ENCODE measurements around the gene KREMEN2. TPM values are rescaled to one million over a fixed set of nuclear protein-coding genes. Genes with fewer than 3 reads are reported as not detected.

Gene KREMEN2
- total RNA-seq, 2 experiments from 2014 or later, result not detected

- H3K27me3 Mint-ChIP-seq, result peaks cover 24% of the 10 kb centered on the region
- DNase-seq, result no peak
- no peak overlapping the region for H3K4me3 Mint-ChIP-seq
- H3K9me3 Mint-ChIP-seq, result no peaks in the 10 kb centered on the region
- peaks cover 21% of the 10 kb centered on the region for H3K4me1 Mint-ChIP-seq
- H3K36me3 Mint-ChIP-seq, result no peaks in the 10 kb centered on the region
- no peak overlapping the region for H3K27ac Mint-ChIP-seq
Measured at GRCh38 chr16:3009568-3010390, 45.7 kb downstream of the KREMEN2 start.

GRCh38 chr16:3010510-3010909, 46.4 kb downstream of the KREMEN2 start:
- Mint-ChIP-seq H3K9me3 (no peaks in the 10 kb centered on the region), H3K27me3 (peaks cover 19% of the 10 kb centered on the region), H3K4me3 (no peak overlapping the region), H3K4me1 (peaks cover 21% of the 10 kb centered on the region), H3K27ac (no peak overlapping the region), H3K36me3 (no peaks in the 10 kb centered on the region)
- DNase-seq, result no peak

- Mint-ChIP-seq H3K36me3 (no peaks in the 10 kb centered on the region), H3K9me3 (no peaks in the 10 kb centered on the region), H3K27me3 (peaks cover 19% of the 10 kb centered on the region), H3K4me3 (no peak overlapping the region), H3K27ac (no peak overlapping the region), H3K4me1 (peaks cover 17% of the 10 kb centered on the region)
- no peak for DNase-seq
Measured at GRCh38 chr16:3012246-3012645, 48.2 kb downstream of the KREMEN2 start.

GRCh38 chr16:3012828-3013420, 48.8 kb downstream of the KREMEN2 start, which contains the start of gene CLDN9:
Gene CLDN9 (plus strand): TSS chr16:3012923. CDS start chr16:3013363, 440 bp downstream.
- Mint-ChIP-seq H3K4me1 (peaks cover 11% of the 10 kb centered on the region), H3K9me3 (no peaks in the 10 kb centered on the region), H3K27me3 (peaks cover 19% of the 10 kb centered on the region), H3K4me3 (no peak within 1 kb of the TSS), H3K27ac (no peak within 1 kb of the TSS), H3K36me3 (no peaks in the 10 kb centered on the region)
- no peak for DNase-seq

GRCh38 chr16:3013491-3013951, 49.4 kb downstream of the KREMEN2 start:
- H3K4me3 Mint-ChIP-seq, result no peak overlapping the region
- no peak overlapping the region for H3K27ac Mint-ChIP-seq
- no peaks in the 10 kb centered on the region for H3K9me3 Mint-ChIP-seq
- H3K27me3 Mint-ChIP-seq, result peaks cover 25% of the 10 kb centered on the region
- no peak for DNase-seq
- peaks cover 8% of the 10 kb centered on the region for H3K4me1 Mint-ChIP-seq
- H3K36me3 Mint-ChIP-seq, result no peaks in the 10 kb centered on the region

GRCh38 chr16:3013998-3014690, 50.1 kb downstream of the KREMEN2 start:
- Mint-ChIP-seq H3K27me3 (peaks cover 31% of the 10 kb centered on the region), H3K4me1 (peaks cover 5% of the 10 kb centered on the region), H3K9me3 (no peaks in the 10 kb centered on the region), H3K27ac (no peak overlapping the region), H3K36me3 (no peaks in the 10 kb centered on the region), H3K4me3 (no peak overlapping the region)
- DNase-seq, result no peak

GRCh38 chr16:3014971-3015370, 50.9 kb downstream of the KREMEN2 start:
- Mint-ChIP-seq H3K9me3 (no peaks in the 10 kb centered on the region), H3K27ac (no peak overlapping the region), H3K36me3 (no peaks in the 10 kb centered on the region), H3K4me3 (no peak overlapping the region), H3K4me1 (peaks cover 9% of the 10 kb centered on the region), H3K27me3 (peaks cover 31% of the 10 kb centered on the region)
- no peak for DNase-seq

- Mint-ChIP-seq H3K27ac (no peak overlapping the region), H3K9me3 (no peaks in the 10 kb centered on the region), H3K36me3 (no peaks in the 10 kb centered on the region), H3K27me3 (peaks cover 31% of the 10 kb centered on the region), H3K4me3 (no peak overlapping the region), H3K4me1 (peaks cover 14% of the 10 kb centered on the region)
- DNase-seq, result no peak
Measured at GRCh38 chr16:3015865-3016521, 51.9 kb downstream of the KREMEN2 start.

GRCh38 chr16:3017344-3017743, 53.3 kb downstream of the KREMEN2 start:
- DNase-seq, result no peak
- no peaks in the 10 kb centered on the region for H3K9me3 Mint-ChIP-seq
- no peak overlapping the region for H3K27ac Mint-ChIP-seq
- no peaks in the 10 kb centered on the region for H3K36me3 Mint-ChIP-seq
- H3K4me1 Mint-ChIP-seq, result peaks cover 26% of the 10 kb centered on the region
- no peak overlapping the region for H3K4me3 Mint-ChIP-seq
- peaks cover 23% of the 10 kb centered on the region for H3K27me3 Mint-ChIP-seq

Other genes starting within 250 kb of the KREMEN2 start
- gene PRSS27, start 244.1 kb upstream of the KREMEN2 start, total RNA-seq, result 1 to 10 TPM; 1.9 to 2.0 TPM
- gene SRRM2, start 211.6 kb upstream of the KREMEN2 start, total RNA-seq, result 100 to 1,000 TPM; 460 to 507 TPM
- gene ELOB, start 187.0 kb upstream of the KREMEN2 start, total RNA-seq, result 100 to 1,000 TPM; 267 to 291 TPM
- under 1 TPM; 0.40 to 0.54 TPM for gene PRSS33, start 176.7 kb upstream of the KREMEN2 start, total RNA-seq
- not detected for gene PRSS41, start 165.8 kb upstream of the KREMEN2 start, total RNA-seq
- gene PRSS21, start 147.0 kb upstream of the KREMEN2 start, total RNA-seq, result 10 to 100 TPM; 11.2 to 13.1 TPM
- 1 to 10 TPM; 1.1 to 1.6 TPM for gene ZG16B, start 134.0 kb upstream of the KREMEN2 start, total RNA-seq
- gene PRSS22, start 106.1 kb upstream of the KREMEN2 start, total RNA-seq, result not detected
- 10 to 100 TPM; 18.0 to 18.3 TPM for gene FLYWCH2, start 81.1 kb upstream of the KREMEN2 start, total RNA-seq
- gene FLYWCH1, start 52.3 kb upstream of the KREMEN2 start, total RNA-seq, result 10 to 100 TPM; 24.3 to 26.1 TPM
- gene PAQR4, start 5.1 kb downstream of the KREMEN2 start, total RNA-seq, result 10 to 100 TPM; 29.5 to 31.0 TPM
- gene PKMYT1, start 16.2 kb downstream of the KREMEN2 start, total RNA-seq, result 100 to 1,000 TPM; 144 to 145 TPM
- gene CLDN9, start 48.6 kb downstream of the KREMEN2 start, total RNA-seq, result not detected
- not detected for gene CLDN6, start 53.9 kb downstream of the KREMEN2 start, total RNA-seq
- 1 to 10 TPM; 1.2 to 1.5 TPM for gene TNFRSF12A, start 56.1 kb downstream of the KREMEN2 start, total RNA-seq
- 10 to 100 TPM; 23.4 to 23.7 TPM for gene HCFC1R1, start 59.7 kb downstream of the KREMEN2 start, total RNA-seq
- gene THOC6, start 59.8 kb downstream of the KREMEN2 start, total RNA-seq, result 10 to 100 TPM; 48.7 to 53.1 TPM
- under 1 TPM; 0.31 to 0.56 TPM for gene BICDL2, start 72.7 kb downstream of the KREMEN2 start, total RNA-seq
- 1 to 10 TPM in 1 of 2 experiments, under 1 TPM in 1; 0.99 to 1.6 TPM for gene MMP25, start 82.3 kb downstream of the KREMEN2 start, total RNA-seq
- gene IL32, start 101.4 kb downstream of the KREMEN2 start, total RNA-seq, result 1,000 to 10,000 TPM; 1,056 to 1,060 TPM
- gene ZSCAN10, start 135.0 kb downstream of the KREMEN2 start, total RNA-seq, result not detected
- under 1 TPM; 0.35 to 0.36 TPM for gene ZNF205, start 148.3 kb downstream of the KREMEN2 start, total RNA-seq
- 1 to 10 TPM; 7.6 to 9.1 TPM for gene ZNF213, start 170.8 kb downstream of the KREMEN2 start, total RNA-seq
- not detected for gene OR1F1, start 223.9 kb downstream of the KREMEN2 start, total RNA-seq

Measured in activated naive CD8-positive, alpha-beta T cell treated with anti-CD3 and anti-CD28 coated beads for 36 hours (primary cell).